ENCODE measurements around the gene ALOX15B. TPM values are rescaled to one million over a fixed set of nuclear protein-coding genes. Genes with fewer than 3 reads are reported as not detected.

ALOX15B gene
- total and polyA plus RNA-seq, 2 of the 13 experiments (the other 11 are each of a cell fraction or from before 2014, with no cell fraction given) = not detected

- TF ChIP-seq ZNF451 (CRISPR knock-in tag; IDR thresholded peaks at IDR 0.05) (no peak), NPAS2 (CRISPR knock-in tag; IDR thresholded peaks at IDR 0.05; ENCODE audit: borderline replicate concordance) (no peak), HNF4A (CRISPR knock-in tag; IDR thresholded peaks at IDR 0.05) (peak; percentile 54; the same call in 1 of the 2 replicates), SIX1 (CRISPR knock-in tag; IDR thresholded peaks at IDR 0.05; ENCODE audit: borderline replicate concordance) (no peak), PAF1 (CRISPR knock-in tag; IDR thresholded peaks at IDR 0.05) (no peak), ZNF569 (CRISPR knock-in tag; IDR thresholded peaks at IDR 0.05; ENCODE audit: borderline replicate concordance) (no peak), TARDBP (CRISPR knock-in tag; IDR thresholded peaks at IDR 0.05) (no peak), KLF16 (CRISPR knock-in tag; IDR thresholded peaks at IDR 0.05) (no peak), ZSCAN25 (CRISPR knock-in tag; IDR thresholded peaks at IDR 0.05) (no peak), ZNF747 (CRISPR knock-in tag; IDR thresholded peaks at IDR 0.05; ENCODE audit: borderline replicate concordance) (no peak), MEIS1 (CRISPR knock-in tag; IDR thresholded peaks at IDR 0.05; ENCODE audit: borderline replicate concordance) (no peak), ZNF709 (CRISPR knock-in tag; IDR thresholded peaks at IDR 0.05) (0 out of 2 replicates have a peak, but pooled peaks have one; percentile 45), ZNF75D (CRISPR knock-in tag; IDR thresholded peaks at IDR 0.05; ENCODE audit: borderline replicate concordance) (no peak), GMEB1 (CRISPR knock-in tag; IDR thresholded peaks at IDR 0.05; ENCODE audit: borderline replicate concordance) (no peak), HDAC6 (IDR thresholded peaks at IDR 0.05; ENCODE audit: low read depth, low read length) (no peak), SPEN (CRISPR knock-in tag; IDR thresholded peaks at IDR 0.05; ENCODE audit: low read depth) (0 out of 2 replicates have a peak, but pooled peaks have one; percentile 4), CREM (IDR thresholded peaks at IDR 0.05) (0 out of 2 replicates have a peak, but pooled peaks have one; percentile 16), CREM (CRISPR knock-in tag; IDR thresholded peaks at IDR 0.05) (no peak), REPIN1 (CRISPR knock-in tag; IDR thresholded peaks at IDR 0.05; ENCODE audit: borderline replicate concordance, low read depth) (no peak), STAT5B (CRISPR knock-in tag; IDR thresholded peaks at IDR 0.05) (no peak), SP140L (CRISPR knock-in tag; IDR thresholded peaks at IDR 0.05; ENCODE audit: borderline replicate concordance) (no peak), ZNF263 (CRISPR knock-in tag; IDR thresholded peaks at IDR 0.05) (no peak), THAP8 (CRISPR knock-in tag; IDR thresholded peaks at IDR 0.05; ENCODE audit: borderline replicate concordance) (no peak), GATA4 (IDR thresholded peaks at IDR 0.05; ENCODE audit: borderline replicate concordance, low read depth) (no peak), ZNF232 (CRISPR knock-in tag; IDR thresholded peaks at IDR 0.05; ENCODE audit: borderline replicate concordance) (no peak), CHD4 (IDR thresholded peaks at IDR 0.05; ENCODE audit: borderline replicate concordance, low read length) (peak; percentile 40; the same call in 1 of the 2 replicates), ZNF30 (CRISPR knock-in tag; IDR thresholded peaks at IDR 0.05) (no peak)
Observed at GRCh38 chr17:8016632-8017424, 22.0 kb upstream of the ALOX15B start (continued).
